ENCODE data around the gene FRYL. TPM values are rescaled to one million over a fixed set of nuclear protein-coding genes. Genes with fewer than 3 reads are reported as not detected.

FRYL gene
- total RNA-seq, 2 donors from 2014 or later, result 71.7 TPM

GRCh38 chr4:48796927-48797679 lies 17.0 kb upstream of the FRYL start:
- no peak for DNase-seq

GRCh38 chr4:48796191-48796926 lies 16.3 kb upstream of the FRYL start:
- H3K27me3 Mint-ChIP-seq (ENCODE audit: low read depth), result no peaks in the 10 kb centered on the region
- H3K36me3 Mint-ChIP-seq (ENCODE audit: insufficient read depth in 2 of 2), result no peaks in the 10 kb centered on the region
- no peak overlapping the region for H3K4me3 Mint-ChIP-seq
- peaks cover 14% of the 10 kb centered on the region for H3K4me1 Mint-ChIP-seq (ENCODE audit: low read depth)
- H3K27ac Mint-ChIP-seq, result no peak overlapping the region
- no peak for ATAC-seq (replicated peaks in 1 of 2)
- H3K9me3 Mint-ChIP-seq, result no peaks in the 10 kb centered on the region
- no peak for DNase-seq

More at GRCh38 chr4:48796927-48797679, 17.0 kb upstream of the FRYL start:
- no peak for ATAC-seq (replicated peaks in 1 of 2)
- no peak overlapping the region for H3K27ac Mint-ChIP-seq
- H3K9me3 Mint-ChIP-seq, result no peaks in the 10 kb centered on the region
- peaks cover 12% of the 10 kb centered on the region for H3K4me1 Mint-ChIP-seq (ENCODE audit: low read depth)
- no peak overlapping the region for H3K4me3 Mint-ChIP-seq
- H3K36me3 Mint-ChIP-seq (ENCODE audit: insufficient read depth in 2 of 2), result no peaks in the 10 kb centered on the region
- H3K27me3 Mint-ChIP-seq (ENCODE audit: low read depth), result no peaks in the 10 kb centered on the region

GRCh38 chr4:48795108-48795507 lies 15.0 kb upstream of the FRYL start:
- H3K4me1 Mint-ChIP-seq (ENCODE audit: low read depth), result peaks cover 14% of the 10 kb centered on the region
- H3K9me3 Mint-ChIP-seq, result peaks cover 0 to 1% of the 10 kb centered on the region in 2 donors
- no peaks in the 10 kb centered on the region for H3K36me3 Mint-ChIP-seq (ENCODE audit: insufficient read depth in 2 of 2)
- H3K4me3 Mint-ChIP-seq, result no peak overlapping the region
- H3K27ac Mint-ChIP-seq, result no peak overlapping the region
- DNase-seq, result no peak
- H3K27me3 Mint-ChIP-seq (ENCODE audit: low read depth), result no peaks in the 10 kb centered on the region
- ATAC-seq (replicated peaks in 1 of 2), result no peak

GRCh38 chr4:48792348-48793006 lies 12.4 kb upstream of the FRYL start:
- peaks cover 0 to 1% of the 10 kb centered on the region in 2 donors for H3K9me3 Mint-ChIP-seq
- H3K4me1 Mint-ChIP-seq (ENCODE audit: low read depth), result peaks cover 14% of the 10 kb centered on the region
- no peak overlapping the region for H3K4me3 Mint-ChIP-seq
- DNase-seq (no peak), ATAC-seq (replicated peaks in 1 of 2) (peak; percentile 40 to 44)
- H3K27ac Mint-ChIP-seq, result no peak overlapping the region
- no peaks in the 10 kb centered on the region for H3K36me3 Mint-ChIP-seq (ENCODE audit: insufficient read depth in 2 of 2)
- no peaks in the 10 kb centered on the region for H3K27me3 Mint-ChIP-seq (ENCODE audit: low read depth)

- peaks cover 0 to 1% of the 10 kb centered on the region in 2 donors for H3K9me3 Mint-ChIP-seq
- H3K27me3 Mint-ChIP-seq (ENCODE audit: low read depth), result no peaks in the 10 kb centered on the region
- DNase-seq (no peak), ATAC-seq (replicated peaks in 1 of 2) (no peak)
- no peak overlapping the region for H3K4me3 Mint-ChIP-seq
- no peaks in the 10 kb centered on the region for H3K36me3 Mint-ChIP-seq (ENCODE audit: insufficient read depth in 2 of 2)
- peaks cover 14% of the 10 kb centered on the region for H3K4me1 Mint-ChIP-seq (ENCODE audit: low read depth)
- no peak overlapping the region for H3K27ac Mint-ChIP-seq
Observed at GRCh38 chr4:48791313-48791712, 11.2 kb upstream of the FRYL start.

- H3K9me3 Mint-ChIP-seq, result peaks cover 0 to 1% of the 10 kb centered on the region in 2 donors
- H3K27ac Mint-ChIP-seq, result no peak overlapping the region
- no peaks in the 10 kb centered on the region for H3K36me3 Mint-ChIP-seq (ENCODE audit: insufficient read depth in 2 of 2)
- no peak overlapping the region for H3K4me3 Mint-ChIP-seq
- no peaks in the 10 kb centered on the region for H3K27me3 Mint-ChIP-seq (ENCODE audit: low read depth)
- ATAC-seq (replicated peaks in 1 of 2) (no peak), DNase-seq (no peak)
- peaks cover 14% of the 10 kb centered on the region for H3K4me1 Mint-ChIP-seq (ENCODE audit: low read depth)
Observed at GRCh38 chr4:48790561-48790960, 10.5 kb upstream of the FRYL start.

GRCh38 chr4:48787056-48787455 lies 7.0 kb upstream of the FRYL start:
- Mint-ChIP-seq H3K36me3 (ENCODE audit: insufficient read depth in 2 of 2) (no peaks in the 10 kb centered on the region), H3K4me1 (ENCODE audit: low read depth) (peaks cover 2% of the 10 kb centered on the region), H3K9me3 (peaks cover 0 to 1% of the 10 kb centered on the region in 2 donors), H3K4me3 (no peak overlapping the region), H3K27me3 (ENCODE audit: low read depth) (no peaks in the 10 kb centered on the region), H3K27ac (no peak overlapping the region)
- ATAC-seq (replicated peaks in 1 of 2), result no peak
- DNase-seq, result no peak

GRCh38 chr4:48786549-48786948 lies 6.5 kb upstream of the FRYL start:
- peaks cover 1% of the 10 kb centered on the region for H3K4me1 Mint-ChIP-seq (ENCODE audit: low read depth)
- no peak overlapping the region for H3K27ac Mint-ChIP-seq
- ATAC-seq (replicated peaks in 1 of 2), result no peak
- no peak overlapping the region for H3K4me3 Mint-ChIP-seq
- peaks cover 0 to 1% of the 10 kb centered on the region in 2 donors for H3K9me3 Mint-ChIP-seq
- no peak for DNase-seq
- no peaks in the 10 kb centered on the region for H3K36me3 Mint-ChIP-seq (ENCODE audit: insufficient read depth in 2 of 2)
- H3K27me3 Mint-ChIP-seq (ENCODE audit: low read depth), result no peaks in the 10 kb centered on the region

GRCh38 chr4:48785302-48785701 lies 5.2 kb upstream of the FRYL start:
- DNase-seq (no peak), ATAC-seq (replicated peaks in 1 of 2) (no peak)
- H3K4me1 Mint-ChIP-seq (ENCODE audit: low read depth), result peaks cover 12% of the 10 kb centered on the region
- no peaks in the 10 kb centered on the region for H3K27me3 Mint-ChIP-seq (ENCODE audit: low read depth)
- H3K27ac Mint-ChIP-seq, result no peak overlapping the region
- no peak overlapping the region for H3K4me3 Mint-ChIP-seq
- no peaks in the 10 kb centered on the region for H3K9me3 Mint-ChIP-seq
- H3K36me3 Mint-ChIP-seq (ENCODE audit: insufficient read depth in 2 of 2), result no peaks in the 10 kb centered on the region

GRCh38 chr4:48781968-48782367 lies 1.9 kb upstream of the FRYL start:
- H3K4me3 Mint-ChIP-seq, result no peak overlapping the region

GRCh38 chr4:48780865-48781214 lies 761 bp upstream of the FRYL start:
- Mint-ChIP-seq H3K27me3 (ENCODE audit: low read depth) (no peaks in the 10 kb centered on the region), H3K4me1 (ENCODE audit: low read depth) (peaks cover 43% of the 10 kb centered on the region), H3K9me3 (no peaks in the 10 kb centered on the region), H3K36me3 (ENCODE audit: insufficient read depth in 2 of 2) (no peaks in the 10 kb centered on the region), H3K4me3 (peak overlapping the region; percentile 90 to 94), H3K27ac (peak overlapping the region; percentile 95)
- peak; percentile 37 to 54 for DNase-seq
- ATAC-seq (replicated peaks in 1 of 2), result no peak

More at GRCh38 chr4:48781968-48782367, 1.9 kb upstream of the FRYL start:
- Mint-ChIP-seq H3K36me3 (ENCODE audit: insufficient read depth in 2 of 2) (no peaks in the 10 kb centered on the region), H3K9me3 (no peaks in the 10 kb centered on the region), H3K4me1 (ENCODE audit: low read depth) (peaks cover 31% of the 10 kb centered on the region), H3K27me3 (ENCODE audit: low read depth) (no peaks in the 10 kb centered on the region), H3K27ac (no peak overlapping the region)
- DNase-seq (no peak), ATAC-seq (replicated peaks in 1 of 2) (no peak)

- H3K4me3 Mint-ChIP-seq, result peak overlapping the region; percentile 90 to 94
- peak overlapping the region; percentile 93 for H3K27ac Mint-ChIP-seq
- H3K9me3 Mint-ChIP-seq, result no peaks in the 10 kb centered on the region
- ATAC-seq (replicated peaks in 1 of 2), result peak; percentile 35 to 42
- no peaks in the 10 kb centered on the region for H3K27me3 Mint-ChIP-seq (ENCODE audit: low read depth)
- no peaks in the 10 kb centered on the region for H3K36me3 Mint-ChIP-seq (ENCODE audit: insufficient read depth in 2 of 2)
- peaks cover 54% of the 10 kb centered on the region for H3K4me1 Mint-ChIP-seq (ENCODE audit: low read depth)
- peak; percentile 76 to 77 for DNase-seq
Observed at GRCh38 chr4:48779095-48779997, 733 bp downstream of the FRYL start.
